Effector memory CD4-positive, alpha-beta T cell (primary cell): ENCODE data around the gene KCNG1.

Experiments
- DNase-seq, 3 donors: peaks; one replicate each; pipeline ENCODE4 v3.0.0-alpha.2; 2020
- H3K27ac ChIP-seq: 2 replicates; pipeline ENCODE4 v1.7.0; 2013; ENCODE audit warnings: mild to moderate bottlenecking, low read length, moderate library complexity; ENCODE audit not compliant: insufficient read depth, poor library complexity, severe bottlenecking
- H3K27me3 ChIP-seq: replicated peaks from 2 replicates; pipeline ENCODE4 v1.7.0; 2013; ENCODE audit warnings: mild to moderate bottlenecking, low read length; ENCODE audit not compliant: insufficient read depth, control insufficient read depth, poor library complexity, severe bottlenecking
- H3K36me3 ChIP-seq: 2 replicates; pipeline ENCODE4 v1.7.0; 2013; ENCODE audit warnings: mild to moderate bottlenecking, low read length, moderate library complexity; ENCODE audit not compliant: control insufficient read depth, insufficient read depth
- H3K4me1 ChIP-seq: 2 replicates; pipeline ENCODE4 v1.7.0; 2013; ENCODE audit warnings: low read length, mild to moderate bottlenecking; ENCODE audit not compliant: control insufficient read depth, insufficient read depth, poor library complexity, severe bottlenecking
- H3K4me3 ChIP-seq: 2 replicates; pipeline ENCODE4 v1.7.0; 2013; ENCODE audit warnings: low read length, low read depth, mild to moderate bottlenecking; ENCODE audit not compliant: insufficient read depth, poor library complexity, severe bottlenecking
- H3K9me3 ChIP-seq: 2 replicates; pipeline ENCODE4 v1.7.0; 2013; ENCODE audit warnings: mild to moderate bottlenecking, low read length, moderate library complexity; ENCODE audit not compliant: control insufficient read depth

Gene KCNG1

GRCh38 chr20:51036827-51037531 is 14.1 kb upstream of the KCNG1 start:
- peaks cover 4% of the 10 kb centered on the region for H3K27me3 ChIP-seq
- no peak overlapping the region for H3K4me3 ChIP-seq
- no peaks in the 10 kb centered on the region for H3K9me3 ChIP-seq
- DNase-seq, result no peak
- H3K4me1 ChIP-seq, result no peaks in the 10 kb centered on the region
- H3K27ac ChIP-seq, result no peak overlapping the region
- H3K36me3 ChIP-seq, result no peaks in the 10 kb centered on the region

- no peak overlapping the region for H3K4me3 ChIP-seq
- no peak for DNase-seq
- H3K4me1 ChIP-seq, result no peaks in the 10 kb centered on the region
- H3K36me3 ChIP-seq, result no peaks in the 10 kb centered on the region
- H3K27ac ChIP-seq, result no peak overlapping the region
- H3K27me3 ChIP-seq, result peaks cover 4% of the 10 kb centered on the region
- no peaks in the 10 kb centered on the region for H3K9me3 ChIP-seq
Observed at GRCh38 chr20:51036226-51036625, 13.3 kb upstream of the KCNG1 start.

- Histone ChIP-seq H3K27me3 (peaks cover 8% of the 10 kb centered on the region), H3K36me3 (no peaks in the 10 kb centered on the region), H3K27ac (no peak overlapping the region), H3K4me3 (no peak overlapping the region), H3K9me3 (no peaks in the 10 kb centered on the region), H3K4me1 (no peaks in the 10 kb centered on the region)
- DNase-seq, result no peak
Observed at GRCh38 chr20:51034988-51035656, 12.2 kb upstream of the KCNG1 start.

GRCh38 chr20:51034476-51034875 is 11.6 kb upstream of the KCNG1 start:
- Histone ChIP-seq H3K27me3 (peaks cover 8% of the 10 kb centered on the region), H3K9me3 (no peaks in the 10 kb centered on the region), H3K36me3 (no peaks in the 10 kb centered on the region), H3K27ac (no peak overlapping the region), H3K4me1 (no peaks in the 10 kb centered on the region), H3K4me3 (no peak overlapping the region)
- no peak for DNase-seq

GRCh38 chr20:51029963-51030920 is 7.3 kb upstream of the KCNG1 start:
- Histone ChIP-seq H3K36me3 (no peaks in the 10 kb centered on the region), H3K9me3 (no peaks in the 10 kb centered on the region), H3K27me3 (peaks cover 6% of the 10 kb centered on the region), H3K27ac (no peak overlapping the region), H3K4me3 (no peak overlapping the region), H3K4me1 (no peaks in the 10 kb centered on the region)
- no peak for DNase-seq

GRCh38 chr20:51029556-51029955 is 6.6 kb upstream of the KCNG1 start:
- Histone ChIP-seq H3K4me3 (no peak overlapping the region), H3K27ac (no peak overlapping the region), H3K4me1 (no peaks in the 10 kb centered on the region), H3K27me3 (peaks cover 4% of the 10 kb centered on the region), H3K36me3 (no peaks in the 10 kb centered on the region), H3K9me3 (no peaks in the 10 kb centered on the region)
- no peak for DNase-seq

- Histone ChIP-seq H3K27ac (no peak overlapping the region), H3K9me3 (no peaks in the 10 kb centered on the region), H3K36me3 (no peaks in the 10 kb centered on the region), H3K27me3 (peaks cover 4% of the 10 kb centered on the region), H3K4me1 (no peaks in the 10 kb centered on the region), H3K4me3 (no peak overlapping the region)
- no peak for DNase-seq
Observed at GRCh38 chr20:51028616-51029212, 5.8 kb upstream of the KCNG1 start.

- Histone ChIP-seq H3K9me3 (no peaks in the 10 kb centered on the region), H3K4me3 (no peak overlapping the region), H3K27me3 (peaks cover 12% of the 10 kb centered on the region), H3K4me1 (peaks cover 10% of the 10 kb centered on the region), H3K36me3 (no peaks in the 10 kb centered on the region), H3K27ac (no peak overlapping the region)
- DNase-seq, result no peak
Observed at GRCh38 chr20:51027035-51027795, 4.3 kb upstream of the KCNG1 start.

- no peak for DNase-seq
- Histone ChIP-seq H3K4me3 (no peak overlapping the region), H3K9me3 (no peaks in the 10 kb centered on the region), H3K4me1 (peaks cover 10% of the 10 kb centered on the region), H3K27me3 (peaks cover 15% of the 10 kb centered on the region), H3K36me3 (no peaks in the 10 kb centered on the region), H3K27ac (no peak overlapping the region)
Observed at GRCh38 chr20:51026269-51026668, 3.4 kb upstream of the KCNG1 start.
